ENCODE results near the gene XRCC3. TPM values are rescaled to one million over a fixed set of nuclear protein-coding genes. Genes with fewer than 3 reads are reported as not detected.

Gene XRCC3
- total RNA-seq, 1 donor from 2014 or later, result 4.1 TPM

DNA sequence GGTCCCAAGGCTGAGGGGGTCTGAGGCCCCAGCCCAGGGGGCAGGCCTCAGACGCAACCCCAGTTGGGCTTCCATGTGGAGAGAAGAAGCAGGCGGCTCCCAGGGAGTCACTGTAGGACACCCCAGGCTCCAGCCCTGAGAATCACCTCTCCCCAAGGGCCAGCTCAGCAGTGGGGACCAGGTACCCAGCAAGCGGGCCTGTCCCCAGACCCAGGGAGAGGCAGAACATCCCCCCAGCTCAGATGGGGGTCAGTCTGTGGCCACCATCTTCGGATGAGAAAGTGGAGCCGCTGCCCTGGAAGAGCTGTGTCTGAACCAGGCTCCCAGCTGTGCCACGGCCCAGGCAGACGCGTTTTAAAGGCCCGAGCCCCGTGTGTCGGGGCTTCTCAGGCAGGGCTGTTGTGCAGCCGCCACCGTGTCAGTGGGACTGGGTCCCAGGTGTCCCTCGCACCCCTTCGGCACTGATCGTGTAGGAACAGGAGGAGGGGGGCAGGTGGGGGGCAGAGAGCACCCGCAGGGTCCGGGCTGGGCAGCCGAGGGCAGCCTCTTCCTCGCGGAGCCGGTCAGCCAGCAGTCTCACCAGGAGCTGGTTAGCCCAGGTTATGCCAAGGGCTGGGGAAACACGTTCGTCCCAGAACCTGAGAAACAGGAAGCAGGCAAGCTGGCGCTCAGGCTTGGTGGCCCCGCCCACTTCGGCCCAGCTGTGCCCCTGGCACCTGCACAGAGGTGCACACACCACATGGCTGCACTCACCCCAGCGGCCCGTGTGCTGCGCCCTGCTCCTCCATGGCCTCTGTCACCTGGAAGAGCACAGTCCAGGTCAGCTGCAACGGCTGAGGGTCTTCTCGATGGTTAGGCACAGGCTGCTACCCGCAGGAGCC lies 16.6 kb downstream of the XRCC3 start:
- TF ChIP-seq, protein P1, sequence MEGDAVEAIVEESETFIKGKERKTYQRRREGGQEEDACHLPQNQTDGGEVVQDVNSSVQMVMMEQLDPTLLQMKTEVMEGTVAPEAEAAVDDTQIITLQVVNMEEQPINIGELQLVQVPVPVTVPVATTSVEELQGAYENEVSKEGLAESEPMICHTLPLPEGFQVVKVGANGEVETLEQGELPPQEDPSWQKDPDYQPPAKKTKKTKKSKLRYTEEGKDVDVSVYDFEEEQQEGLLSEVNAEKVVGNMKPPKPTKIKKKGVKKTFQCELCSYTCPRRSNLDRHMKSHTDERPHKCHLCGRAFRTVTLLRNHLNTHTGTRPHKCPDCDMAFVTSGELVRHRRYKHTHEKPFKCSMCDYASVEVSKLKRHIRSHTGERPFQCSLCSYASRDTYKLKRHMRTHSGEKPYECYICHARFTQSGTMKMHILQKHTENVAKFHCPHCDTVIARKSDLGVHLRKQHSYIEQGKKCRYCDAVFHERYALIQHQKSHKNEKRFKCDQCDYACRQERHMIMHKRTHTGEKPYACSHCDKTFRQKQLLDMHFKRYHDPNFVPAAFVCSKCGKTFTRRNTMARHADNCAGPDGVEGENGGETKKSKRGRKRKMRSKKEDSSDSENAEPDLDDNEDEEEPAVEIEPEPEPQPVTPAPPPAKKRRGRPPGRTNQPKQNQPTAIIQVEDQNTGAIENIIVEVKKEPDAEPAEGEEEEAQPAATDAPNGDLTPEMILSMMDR (IDR thresholded peaks at IDR 0.05; ENCODE audit: borderline replicate concordance), result no peak
- DNase-seq, result peak; percentile 16
- Histone ChIP-seq H3K4me1 (peaks cover 83% of the 10 kb centered on the region), H3K4me3 (no peak overlapping the region), H3K27me3 (ENCODE audit: low read depth) (no peaks in the 10 kb centered on the region), H3K9me3 (replicated peaks) (no peaks in the 10 kb centered on the region), H3K36me3 (peaks cover 72% of the 10 kb centered on the region), H3K27ac (replicated peaks) (peak overlapping the region; percentile 76)
- intact Hi-C loops (cut with micrococcal nuclease), result no loop called here

- intact Hi-C loops (cut with micrococcal nuclease), result no loop called here
- Histone ChIP-seq H3K4me1 (peaks cover 75% of the 10 kb centered on the region), H3K27ac (replicated peaks) (peak overlapping the region; percentile 76), H3K36me3 (peaks cover 72% of the 10 kb centered on the region), H3K4me3 (peak overlapping the region; percentile 19), H3K27me3 (ENCODE audit: low read depth) (no peaks in the 10 kb centered on the region), H3K9me3 (replicated peaks) (no peaks in the 10 kb centered on the region)
- TF ChIP-seq, protein P1 (IDR thresholded peaks at IDR 0.05; ENCODE audit: borderline replicate concordance), result no peak
- DNase-seq, result peak; percentile 15
Measured at GRCh38 chr14:103697603-103698379, 17.5 kb downstream of the XRCC3 start.

DNA sequence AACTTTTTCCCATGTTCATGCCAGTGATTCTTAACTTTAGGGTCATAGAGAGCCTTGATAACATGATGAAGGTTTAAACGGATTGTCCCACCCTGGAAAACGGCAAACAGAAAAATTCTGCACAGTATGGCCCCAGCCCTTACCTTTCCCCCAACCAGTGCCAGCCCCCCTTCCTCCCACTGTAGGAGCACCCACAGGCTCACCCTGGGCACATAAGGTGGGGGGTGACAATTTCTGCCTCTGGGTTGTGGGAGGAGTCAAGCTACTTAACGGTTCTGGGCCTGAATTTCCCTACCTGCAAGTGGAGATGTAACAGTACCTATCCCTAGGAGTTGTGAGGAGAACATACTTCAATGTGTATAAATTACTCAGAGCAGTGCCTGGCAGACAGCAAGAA lies 18.0 kb downstream of the XRCC3 start:
- Histone ChIP-seq H3K27ac (replicated peaks) (peak overlapping the region; percentile 76), H3K4me3 (peak overlapping the region; percentile 19), H3K27me3 (ENCODE audit: low read depth) (no peaks in the 10 kb centered on the region), H3K4me1 (peaks cover 70% of the 10 kb centered on the region), H3K9me3 (replicated peaks) (no peaks in the 10 kb centered on the region), H3K36me3 (peaks cover 72% of the 10 kb centered on the region)
- DNase-seq, result no peak
- TF ChIP-seq, protein P1 (IDR thresholded peaks at IDR 0.05; ENCODE audit: borderline replicate concordance), result no peak
- intact Hi-C loops (cut with micrococcal nuclease), result no loop called here

GRCh38 chr14:103696466-103697071 lies 18.7 kb downstream of the XRCC3 start:
- peaks cover 63% of the 10 kb centered on the region for H3K4me1 ChIP-seq
- peak overlapping the region; percentile 19 for H3K4me3 ChIP-seq
- DNase-seq, result peak; percentile 74
- peak overlapping the region; percentile 76 for H3K27ac ChIP-seq (replicated peaks)
- H3K27me3 ChIP-seq (ENCODE audit: low read depth), result no peaks in the 10 kb centered on the region
- H3K36me3 ChIP-seq, result peaks cover 72% of the 10 kb centered on the region
- no peaks in the 10 kb centered on the region for H3K9me3 ChIP-seq (replicated peaks)
- intact Hi-C loops (cut with micrococcal nuclease), result no loop called here
- TF ChIP-seq, protein P1 (IDR thresholded peaks at IDR 0.05; ENCODE audit: borderline replicate concordance), result no peak

DNA sequence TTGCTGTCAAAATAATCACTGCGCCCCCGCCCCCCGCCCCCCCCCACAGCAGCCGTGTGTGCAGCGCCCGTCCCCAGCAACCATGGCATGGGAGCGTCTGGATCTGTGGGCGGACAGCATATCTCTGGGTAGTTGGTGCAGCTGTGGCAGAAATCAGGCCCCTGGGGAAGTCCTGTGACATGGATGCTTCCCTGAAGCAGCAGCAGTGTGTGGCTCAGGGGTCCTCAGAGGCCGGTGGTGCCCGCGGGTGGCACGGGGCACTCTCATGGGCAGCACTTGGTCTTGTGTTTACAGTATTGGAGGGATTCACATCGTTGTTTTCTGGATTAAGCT lies 19.2 kb downstream of the XRCC3 start:
- Histone ChIP-seq H3K4me3 (no peak overlapping the region), H3K4me1 (peaks cover 58% of the 10 kb centered on the region), H3K36me3 (peaks cover 68% of the 10 kb centered on the region), H3K27ac (replicated peaks) (peak overlapping the region; percentile 76), H3K27me3 (ENCODE audit: low read depth) (no peaks in the 10 kb centered on the region), H3K9me3 (replicated peaks) (no peaks in the 10 kb centered on the region)
- DNase-seq, result peak; percentile 12
- TF ChIP-seq, protein P1 (IDR thresholded peaks at IDR 0.05; ENCODE audit: borderline replicate concordance), result no peak
- intact Hi-C loops (cut with micrococcal nuclease), result no loop called here
